K562 (cell line): ENCODE results near the gene RCL1. TPM values are rescaled to one million over a fixed set of nuclear protein-coding genes. Genes with fewer than 3 reads are reported as not detected.
A peak's percentile ranks its signal among the peaks of the same experiment; 100 is the strongest.

Experiments
- ATAC-seq: fragments of 200-7000 bp; cut with Tn5 transposase; 3 replicates; pipeline ENCODE4 v1.9.1; 2020; ENCODE audit warnings: moderate library complexity
- BruUV-seq: library from RNA; stranded (reverse); fragments of 400-500 nt; replicated peaks from 2 replicates; lab custom pipeline; 2021; lab: Mats Ljungman, UMichigan
- CTCF ChIA-PET: fragments of 300-600 bp; formaldehyde crosslinking; extraction: SDS; loops from one replicate; lab custom pipeline; 2021; ENCODE audit warnings: low intra/inter-chr PET ratio; lab: Yijun Ruan, JAX
- POLR2A ChIA-PET: fragments of 300-600, 350-650 bp; sonication (Branson Sonifier 250); formaldehyde crosslinking; extraction: SDS; loops from one replicate; lab custom pipeline; 2021; ENCODE audit warnings: antibody characterized with exemption, inconsistent platforms; lab: Yijun Ruan, JAX
- DNase-seq, 4 experiments: peaks; one replicate each; pipeline versions ENCODE4 v3.0.0 to v3.0.0-alpha.2; 2011 to 2018; ENCODE audit warnings: low spot score in 3 of 4, mixed read lengths in 3 of 4; ENCODE audit errors: extremely low read depth in 1 of 4
- FAIRE-seq: peaks from 2 replicates; lab custom pipeline; 2011; peaks lifted over from hg19 to GRCh38; lab: Jason Lieb, UNC
- H2AFZ ChIP-seq: 2 replicates; pipeline ENCODE4 v1.6.0; 2011; ENCODE audit warnings: low read depth, low read length, control low read depth, inconsistent platforms
- H3K27ac ChIP-seq: fragments of 200-600 bp; 3 replicates; pipeline ENCODE4 v1.8.0; 2011; ENCODE audit warnings: low read depth, mild to moderate bottlenecking, control low read depth, inconsistent platforms, low read length, moderate library complexity, mixed read lengths; ENCODE audit errors: extremely low read depth
- H3K27me3 ChIP-seq, 2 experiments: fragments of 300-600 bp in 1 of 2; 2 replicates in 1 of 2; 3 replicates in 1 of 2; pipeline versions ENCODE4 v1.6.0 to v1.8.0; 2011; ENCODE audit warnings: inconsistent platforms in 2 of 2, low read length in 2 of 2, mild to moderate bottlenecking in 1 of 2, mixed read lengths in 1 of 2, moderate library complexity in 1 of 2; ENCODE audit not compliant: control insufficient read depth in 2 of 2, insufficient read depth in 2 of 2
- H3K36me3 ChIP-seq: fragments of 300-600 bp; 3 replicates; pipeline ENCODE4 v1.8.0; 2011; ENCODE audit warnings: mild to moderate bottlenecking, low read length, inconsistent platforms; ENCODE audit not compliant: control insufficient read depth, insufficient read depth
- H3K4me1 ChIP-seq, 2 experiments: fragments of 200-600 bp in 1 of 2; replicated peaks in 1 of 2; 2 replicates in 1 of 2; 3 replicates in 1 of 2; pipeline versions ENCODE4 v1.5.1 to v1.8.0; 2011; ENCODE audit warnings: inconsistent platforms in 2 of 2, low read length in 2 of 2, mild to moderate bottlenecking in 1 of 2, mixed read lengths in 1 of 2, moderate library complexity in 1 of 2; ENCODE audit not compliant: control insufficient read depth in 2 of 2, insufficient read depth in 2 of 2
- H3K4me2 ChIP-seq: 2 replicates; pipeline ENCODE4 v1.6.1; 2011; ENCODE audit warnings: low read length, control low read depth, inconsistent platforms, mixed read lengths; ENCODE audit not compliant: insufficient read depth
- H3K4me3 ChIP-seq: fragments of 200-600 bp; sonication (generic), shearing (Covaris generic); 2 replicates; pipeline ENCODE4 v1.5.1; 2016; ENCODE audit warnings: control low read depth, inconsistent platforms
- H3K79me2 ChIP-seq: fragments of 200-600 bp; 3 replicates; pipeline ENCODE4 v1.8.0; 2011; ENCODE audit warnings: low read length, inconsistent platforms; ENCODE audit not compliant: control insufficient read depth, insufficient read depth
- H3K9ac ChIP-seq, 2 experiments: 2 replicates each; pipeline versions ENCODE4 v1.6.0 to v1.6.1; 2011; ENCODE audit warnings: low read depth in 2 of 2, low read length in 2 of 2, control low read depth in 1 of 2, inconsistent platforms in 1 of 2, mild to moderate bottlenecking in 1 of 2, mixed read lengths in 1 of 2; ENCODE audit not compliant: insufficient read depth in 1 of 2
- H3K9me1 ChIP-seq: one replicate; pipeline ENCODE4 v1.6.0; 2011; ENCODE audit warnings: inconsistent platforms, mild to moderate bottlenecking, low read length, moderate library complexity; ENCODE audit not compliant: control insufficient read depth, insufficient read depth
- H3K9me3 ChIP-seq: replicated peaks from 2 replicates; pipeline ENCODE4 v1.5.1; 2011; ENCODE audit warnings: low read depth, low read length, inconsistent platforms; ENCODE audit not compliant: control insufficient read depth, insufficient read depth
- H4K20me1 ChIP-seq: replicated peaks from 2 replicates; pipeline ENCODE4 v1.6.1; 2011; ENCODE audit warnings: low read length, inconsistent platforms, mixed read lengths; ENCODE audit not compliant: control insufficient read depth, insufficient read depth
- CTBP1 ChIP-seq: fragments of 450-650 bp; IDR thresholded peaks from 2 replicates; pipeline ENCODE4 v1.6.1; 2016; ENCODE audit warnings: borderline replicate concordance
- DPF2 ChIP-seq: fragments of 450-650 bp; IDR thresholded peaks from 2 replicates; pipeline ENCODE4 v1.6.1; 2016
- HDAC1 ChIP-seq, 2 experiments: fragments of 450-650 bp; IDR thresholded peaks; 2 replicates each; pipeline ENCODE4 v1.6.1; 2016 to 2017; ENCODE audit warnings: inconsistent platforms in 1 of 2, mild to moderate bottlenecking in 1 of 2, moderate library complexity in 1 of 2
- HDAC6 ChIP-seq: IDR thresholded peaks from 2 replicates; pipeline ENCODE4 v1.6.1; 2012; ENCODE audit warnings: low read depth, mild to moderate bottlenecking, control low read depth, inconsistent platforms, low read length, moderate library complexity
- JUND ChIP-seq, 2 experiments: IDR thresholded peaks; 2 replicates in 1 of 2; 3 replicates in 1 of 2; pipeline ENCODE4 v1.6.1; 2011; ENCODE audit warnings: borderline replicate concordance in 2 of 2, low read depth in 2 of 2, low read length in 2 of 2, improper control_type of control experiment in 1 of 2, missing biosample characterization in 1 of 2, missing genetic modification characterization in 1 of 2, missing genetic modification reagents in 1 of 2
- L3MBTL2 ChIP-seq: fragments of 450-650 bp; IDR thresholded peaks from 2 replicates; pipeline ENCODE4 v1.6.1; 2016; ENCODE audit warnings: mild to moderate bottlenecking, moderate library complexity
- LEF1 ChIP-seq: fragments of 450-650 bp; IDR thresholded peaks from 2 replicates; pipeline ENCODE4 v1.6.1; 2016; ENCODE audit warnings: mild to moderate bottlenecking
- MYC ChIP-seq, 2 experiments: fragments of 250-450 bp in 1 of 2; sonication (Bioruptor Pico) in 1 of 2; IDR thresholded peaks; 2 replicates each; pipeline versions ENCODE4 v1.5.1 to v1.6.1; 2012 to 2021; ENCODE audit warnings: low read depth in 2 of 2, borderline replicate concordance in 1 of 2, improper control_type of control experiment in 1 of 2, low read length in 1 of 2, mild to moderate bottlenecking in 1 of 2, moderate library complexity in 1 of 2
- NFE2 ChIP-seq: IDR thresholded peaks from 2 replicates; pipeline ENCODE4 v1.6.1; 2014; ENCODE audit warnings: antibody characterized with exemption, low read depth
- NFIC ChIP-seq: fragments of 450-650 bp; IDR thresholded peaks from 2 replicates; pipeline ENCODE4 v1.6.1; 2017; ENCODE audit warnings: mild to moderate bottlenecking, inconsistent platforms
- NR2C2 ChIP-seq, 2 experiments: fragments of 200-800 bp in 1 of 2; sonication (Bioruptor generic) in 1 of 2; sonication (generic) in 1 of 2; formaldehyde crosslinking in 1 of 2; IDR thresholded peaks; 2 replicates each; pipeline versions ENCODE4 v1.6.1 to v1.8.0; 2016 to 2022; ENCODE audit warnings: mild to moderate bottlenecking in 1 of 2, missing compliant biosample characterization in 1 of 2, missing genetic modification characterization in 1 of 2, missing genetic modification reagents in 1 of 2
- PCBP1 ChIP-seq: fragments of 200-400 bp; formaldehyde crosslinking; IDR thresholded peaks from 2 replicates; pipeline ENCODE4 v1.6.1; 2018; ENCODE audit warnings: mild to moderate bottlenecking, low read depth, low read length; ENCODE audit not compliant: poor library complexity, severe bottlenecking
- SAFB2 ChIP-seq: fragments of 200-400 bp; formaldehyde crosslinking; IDR thresholded peaks from 2 replicates; pipeline ENCODE4 v1.6.1; 2018; ENCODE audit warnings: borderline replicate concordance, low read length, low read depth, moderate library complexity; ENCODE audit not compliant: severe bottlenecking
- SMARCC2 ChIP-seq: fragments of 450-650 bp; IDR thresholded peaks from 2 replicates; pipeline ENCODE4 v1.6.1; 2017; ENCODE audit warnings: antibody characterized with exemption, moderate library complexity, mild to moderate bottlenecking, low read depth
- SMARCE1 ChIP-seq: fragments of 450-650 bp; IDR thresholded peaks from 2 replicates; pipeline ENCODE4 v1.7.1; 2016; ENCODE audit warnings: mild to moderate bottlenecking
- TRIM24 ChIP-seq, 2 experiments: fragments of 450-650 bp; IDR thresholded peaks; 2 replicates each; pipeline ENCODE4 v1.6.1; 2016
- ZBTB26 ChIP-seq: fragments of 450-650 bp; formaldehyde crosslinking; IDR thresholded peaks from 2 replicates; pipeline ENCODE4 v1.4.0; 2022; ENCODE audit warnings: missing genetic modification characterization
- ZNF197 ChIP-seq: fragments of 200-800 bp; sonication (Bioruptor generic); IDR thresholded peaks from 2 replicates; pipeline ENCODE4 v1.6.1; 2016; ENCODE audit warnings: low read depth, missing genetic modification characterization, missing compliant biosample characterization
- WGBS: fragments of 100-300 bp; shearing (Covaris generic); methylation state at CpG from one replicate; pipeline ENCODE4 v1.1.6; 2016; ENCODE audit warnings: low coverage, mixed read lengths; ENCODE audit not compliant: insufficient coverage; ENCODE audit errors: missing lambda C conversion rate; 5-methylcytosine and 5-hydroxymethylcytosine counted together
- in situ Hi-C: fragments of 300-500 bp; cut with MboI; formaldehyde crosslinking; loops from 4 replicates; pipeline ENCODE4 v1.15.0; 2018; ENCODE audit warnings: inconsistent platforms, mixed read lengths
- intact Hi-C: fragments of 100-400 bp; cut with micrococcal nuclease; formaldehyde crosslinking; loops from 2 replicates; pipeline ENCODE4 v1.14.2; 2022
- polyA plus RNA-seq, 8 experiments: library from polyadenylated mRNA; depleted of rRNA in 4 of 8; stranded (reverse) in 5 of 8; unstranded in 3 of 8; fragments of >200 nt; fragmentation: Nextera tagmentation in 2 of 8; fragmentation: Illumina TruSeq in 1 of 8; extraction: Ambion mirVana in 2 of 8; extraction: Trizol in 1 of 8; gene quantifications; 2 replicates each; pipeline versions ENCODE4 v1.2.1 to v1.2.3, GENCODE V29; 2011 to 2014; ENCODE audit warnings: inconsistent platforms in 1 of 8, missing spikeins in 1 of 8
- total RNA-seq, 7 experiments: library from RNA; depleted of rRNA in 6 of 7; stranded (reverse); fragments of >200 nt in 6 of 7; fragmentation: Illumina TruSeq in 2 of 7; extraction: Trizol in 2 of 7; gene quantifications; 2 replicates each; pipeline versions ENCODE4 v1.2.1 to v1.2.3, GENCODE V29; 2011 to 2021; ENCODE audit warnings: low replicate concordance in 1 of 7
- TF ChIP-seq, protein P1 (sequence below): fragments of 250-450 bp; sonication (Bioruptor Pico); IDR thresholded peaks from 2 replicates; pipeline ENCODE4 v1.4.0; 2020

The RCL1 gene
- total and polyA plus RNA-seq, 9 of the 15 experiments (the other 6 are each of a cell fraction or from before 2014, with no cell fraction given) = 24.0 to 67.7 (median 38.6) TPM

GRCh38 chr9:4798281-4799032 lies 5.7 kb downstream of the RCL1 start:
- peak; percentile 100 for FAIRE-seq
- peak; percentile 60 to 90 (median 70) for DNase-seq
- ChIA-PET CTCF (interaction anchor here (0.6 kb wide), 1 partner anchor 1067 kb away, joined by 3 read pairs; no protein-coding TSS in a partner anchor), POLR2A (interaction anchor here (0.6 to 1.8 kb wide), 8 partner anchors 9 to 188 kb away, joined by 3 to 9 read pairs (median 4); no protein-coding TSS in a partner anchor)
- H3K27ac ChIP-seq = peak overlapping the region; percentile 78
- intact Hi-C loops (loop anchor here (1.0 to 10.0 kb wide), 6 partner anchors 16 to 186 kb away; partner anchors contain the start of gene JAK2), in situ Hi-C loops (no loop called here)
- no peak overlapping the region for H2AFZ ChIP-seq
- 0% methylated on average over 2 of the region's 2 CpGs for WGBS
- H3K4me1 ChIP-seq = peaks cover 8 to 33% of the 10 kb centered on the region in 2 experiments; a peak in 3 of 5 replicates
- H3K4me2 ChIP-seq = peak overlapping the region; percentile 80
- peaks cover 28% of the 10 kb centered on the region for H3K36me3 ChIP-seq
- peaks cover 99% of the 10 kb centered on the region for H3K79me2 ChIP-seq
- H3K9me1 ChIP-seq = no peaks in the 10 kb centered on the region
- no peaks in the 10 kb centered on the region for H4K20me1 ChIP-seq
- no peaks in the 10 kb centered on the region for H3K27me3 ChIP-seq
- H3K9ac ChIP-seq = peak overlapping the region in 1 of 2 experiments; percentile 61; a peak in 2 of 4 replicates
- BruUV-seq = no TSS peak
- peak overlapping the region; percentile 7; the same call in 1 of the 2 replicates for H3K4me3 ChIP-seq
- ATAC-seq = peak; percentile 88
- H3K9me3 ChIP-seq = peaks cover 7% of the 10 kb centered on the region; the same call in 1 of the 2 replicates
- TF ChIP-seq MYC (IDR thresholded peaks at IDR 0.05; ENCODE audit: low read depth, low read length) (peak; percentile 52), MYC (CRISPR knock-in tag; IDR thresholded peaks at IDR 0.05; ENCODE audit: borderline replicate concordance, low read depth) (no peak), HDAC1 (IDR thresholded peaks at IDR 0.05) (peak in 1 of 2 experiments; percentile 77; a peak in 2 of 4 replicates), JUND (IDR thresholded peaks at IDR 0.05; ENCODE audit: borderline replicate concordance, low read depth, low read length) (peak; percentile 56), JUND (tag; IDR thresholded peaks at IDR 0.05; ENCODE audit: borderline replicate concordance, low read depth, low read length) (peak; percentile 50; the same call in 1 of the 3 replicates), NFIC (peak; percentile 59), TRIM24 (IDR thresholded peaks at IDR 0.05) (peak; percentile 41 to 53; a peak in 2 of 4 replicates), CTBP1 (peak; percentile 49), SMARCC2 (peak; percentile 85), DPF2 (peak; percentile 95), PCBP1 (peak; percentile 45), NR2C2 (CRISPR knock-in tag; IDR thresholded peaks at IDR 0.05) (no peak), NR2C2 (tag; IDR thresholded peaks at IDR 0.05) (peak; percentile 46; the same call in 1 of the 2 replicates), LEF1 (peak; percentile 89), ZNF197 (CRISPR knock-in tag) (no peak), HDAC6 (no peak), NFE2 (peak; percentile 56), SMARCE1 (peak; percentile 92), ZBTB26 (CRISPR knock-in tag) (no peak), L3MBTL2 (peak; percentile 35; the same call in 1 of the 2 replicates), SAFB2 (no peak)
- TF ChIP-seq, protein P1, sequence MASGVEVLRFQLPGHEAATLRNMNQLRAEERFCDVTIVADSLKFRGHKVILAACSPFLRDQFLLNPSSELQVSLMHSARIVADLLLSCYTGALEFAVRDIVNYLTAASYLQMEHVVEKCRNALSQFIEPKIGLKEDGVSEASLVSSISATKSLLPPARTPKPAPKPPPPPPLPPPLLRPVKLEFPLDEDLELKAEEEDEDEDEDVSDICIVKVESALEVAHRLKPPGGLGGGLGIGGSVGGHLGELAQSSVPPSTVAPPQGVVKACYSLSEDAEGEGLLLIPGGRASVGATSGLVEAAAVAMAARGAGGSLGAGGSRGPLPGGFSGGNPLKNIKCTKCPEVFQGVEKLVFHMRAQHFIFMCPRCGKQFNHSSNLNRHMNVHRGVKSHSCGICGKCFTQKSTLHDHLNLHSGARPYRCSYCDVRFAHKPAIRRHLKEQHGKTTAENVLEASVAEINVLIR (CRISPR knock-in tag) = no peak
